Activated CD8-positive, alpha-beta T cell treated with anti-CD3 and anti-CD28 coated beads for 36 hours (primary cell): Measurements from ENCODE around the gene SDC1. TPM values are rescaled to one million over a fixed set of nuclear protein-coding genes. Genes with fewer than 3 reads are reported as not detected.

Experiments
- ATAC-seq: fragments of 200-7000 bp; cut with Tn5 transposase; one replicate; pipeline ENCODE4 v1.10.0; 2021; ENCODE audit warnings: mild to moderate bottlenecking, moderate library complexity
- CTCF ChIA-PET: fragments of 350-600 bp; sonication (Branson Sonifier 250); formaldehyde crosslinking; loops from one replicate; lab custom pipeline; 2021; ENCODE audit warnings: antibody characterized with exemption; lab: Charles Lee
- POLR2A ChIA-PET: fragments of 350-600 bp; sonication (Branson Sonifier 250); formaldehyde crosslinking; loops from one replicate; lab custom pipeline; 2021; ENCODE audit warnings: antibody characterized with exemption; lab: Charles Lee
- DNase-seq: peaks from one replicate; pipeline ENCODE4 v3.0.0-alpha.2; 2020
- H3K27ac Mint-ChIP-seq: one replicate; pipeline ENCODE4 v1.8.0; 2021; ENCODE audit warnings: mild to moderate bottlenecking, mixed read lengths
- H3K27me3 Mint-ChIP-seq: one replicate; pipeline ENCODE4 v1.8.0; 2021; ENCODE audit warnings: mixed read lengths
- H3K36me3 Mint-ChIP-seq: one replicate; pipeline ENCODE4 v1.8.0; 2021; ENCODE audit warnings: low read depth, mixed read lengths
- H3K4me1 Mint-ChIP-seq: one replicate; pipeline ENCODE4 v1.8.0; 2021; ENCODE audit warnings: low read depth, mixed read lengths
- H3K4me3 Mint-ChIP-seq: one replicate; pipeline ENCODE4 v1.8.0; 2021; ENCODE audit warnings: mild to moderate bottlenecking, moderate library complexity, mixed read lengths
- H3K9me3 Mint-ChIP-seq: one replicate; pipeline ENCODE4 v1.8.0; 2021; ENCODE audit warnings: mixed read lengths
- CTCF ChIP-seq: fragments of 200-600 bp; IDR thresholded peaks from one replicate; pipeline ENCODE4 v1.8.0; 2022; ENCODE audit warnings: antibody characterized with exemption, mild to moderate bottlenecking
- intact Hi-C: fragments of 100-400 bp; cut with micrococcal nuclease; formaldehyde crosslinking; loops from one replicate; pipeline ENCODE4 v1.10.0; 2022
- total RNA-seq, 2 experiments: library from RNA; stranded (reverse); gene quantifications; one replicate each; pipeline ENCODE4 v1.2.3, GENCODE V29; 2021

The SDC1 gene
- total RNA-seq, 2 experiments from 2014 or later: 0.11 to 0.14 TPM

- Mint-ChIP-seq H3K4me1 (no peaks in the 10 kb centered on the region), H3K27me3 (no peaks in the 10 kb centered on the region), H3K4me3 (no peak overlapping the region), H3K36me3 (no peaks in the 10 kb centered on the region), H3K27ac (no peak overlapping the region), H3K9me3 (no peaks in the 10 kb centered on the region)
- intact Hi-C loops: no loop called here
- TF ChIP-seq CTCF: no peak
- ChIA-PET POLR2A (no interaction called here), CTCF (no interaction called here)
- ATAC-seq (no peak), DNase-seq (no peak)
Measured at GRCh38 chr2:20194097-20195015, 30.6 kb downstream of the SDC1 start.

GRCh38 chr2:20193185-20193584 is 31.7 kb downstream of the SDC1 start:
- ATAC-seq: no peak
- CTCF ChIA-PET: no interaction called here
- Mint-ChIP-seq H3K36me3 (no peaks in the 10 kb centered on the region), H3K9me3 (no peaks in the 10 kb centered on the region), H3K4me3 (no peak overlapping the region), H3K27me3 (no peaks in the 10 kb centered on the region), H3K27ac (no peak overlapping the region), H3K4me1 (no peaks in the 10 kb centered on the region)
- intact Hi-C loops: no loop called here
- POLR2A ChIA-PET: no interaction called here
- no peak for DNase-seq
- no peak for TF ChIP-seq CTCF

- Mint-ChIP-seq H3K4me3 (no peak overlapping the region), H3K4me1 (no peaks in the 10 kb centered on the region), H3K9me3 (no peaks in the 10 kb centered on the region), H3K36me3 (no peaks in the 10 kb centered on the region), H3K27ac (no peak overlapping the region), H3K27me3 (no peaks in the 10 kb centered on the region)
- ATAC-seq (no peak), DNase-seq (no peak)
- intact Hi-C loops: no loop called here
- ChIA-PET POLR2A (no interaction called here), CTCF (no interaction called here)
- TF ChIP-seq CTCF: no peak
Measured at GRCh38 chr2:20192781-20193180, 32.1 kb downstream of the SDC1 start.

GRCh38 chr2:20191714-20192569 is 33.0 kb downstream of the SDC1 start:
- H3K4me1 Mint-ChIP-seq: no peaks in the 10 kb centered on the region
- no peaks in the 10 kb centered on the region for H3K27me3 Mint-ChIP-seq
- ATAC-seq (no peak), DNase-seq (no peak)
- intact Hi-C loops: no loop called here
- CTCF ChIA-PET: no interaction called here
- no peaks in the 10 kb centered on the region for H3K36me3 Mint-ChIP-seq
- no peak for TF ChIP-seq CTCF
- no peaks in the 10 kb centered on the region for H3K9me3 Mint-ChIP-seq
- no peak overlapping the region for H3K27ac Mint-ChIP-seq
- H3K4me3 Mint-ChIP-seq: no peak overlapping the region
- POLR2A ChIA-PET: no interaction called here
